Naive B cell (primary cell): ENCODE data around the gene NANOGP8. TPM values are rescaled to one million over a fixed set of nuclear protein-coding genes. Genes with fewer than 3 reads are reported as not detected.
A peak's percentile ranks its signal among the peaks of the same experiment; 100 is the strongest.

Experiments used
- ATAC-seq, 2 donors: fragments of 150-1000 bp; cut with Tn5 transposase; 2 replicates each; pipeline ENCODE4 v1.10.0; 2021; ENCODE audit warnings: low read depth in 2 of 2, mild to moderate bottlenecking in 2 of 2, moderate library complexity in 2 of 2
- DNase-seq: peaks from one replicate; pipeline ENCODE4 v3.0.0; 2022
- H3K27ac Mint-ChIP-seq, 6 donors: one replicate each; pipeline ENCODE4 v1.8.0; 2020 to 2022; ENCODE audit warnings: mild to moderate bottlenecking in 6 of 6, mixed read lengths in 6 of 6, moderate library complexity in 5 of 6, inconsistent platforms in 2 of 6
- H3K27me3 Mint-ChIP-seq, 3 donors: one replicate each; pipeline ENCODE4 v1.8.0; 2021 to 2022; ENCODE audit warnings: mixed read lengths in 3 of 3, mild to moderate bottlenecking in 1 of 3
- H3K36me3 Mint-ChIP-seq, 2 donors: one replicate each; pipeline ENCODE4 v1.8.0; 2020 to 2022; ENCODE audit warnings: mixed read lengths in 2 of 2, inconsistent platforms in 1 of 2, mild to moderate bottlenecking in 1 of 2
- H3K4me1 Mint-ChIP-seq, 3 donors: one replicate each; pipeline ENCODE4 v1.8.0; 2020 to 2022; ENCODE audit warnings: mixed read lengths in 3 of 3, inconsistent platforms in 1 of 3, mild to moderate bottlenecking in 1 of 3, moderate library complexity in 1 of 3
- H3K4me3 Mint-ChIP-seq, 8 donors: one replicate each; pipeline ENCODE4 v1.8.0; 2020 to 2022; ENCODE audit warnings: mild to moderate bottlenecking in 8 of 8, mixed read lengths in 8 of 8, moderate library complexity in 8 of 8, inconsistent platforms in 2 of 8
- H3K9me3 Mint-ChIP-seq, 7 donors: one replicate each; pipeline ENCODE4 v1.8.0; 2020 to 2022; ENCODE audit warnings: mixed read lengths in 7 of 7, mild to moderate bottlenecking in 5 of 7, inconsistent platforms in 2 of 7, moderate library complexity in 1 of 7
- polyA plus RNA-seq, 6 donors: library from polyadenylated mRNA; unstranded; fragments of 300-500 nt; fragmentation: Illumina TruSeq; gene quantifications; one replicate each; pipeline ENCODE4 v1.2.3, GENCODE V29; 2021; ENCODE audit warnings: low read depth in 6 of 6

NANOGP8 gene
- polyA plus RNA-seq, 6 donors from 2014 or later: not detected

- H3K27ac Mint-ChIP-seq: no peak overlapping the region
- no peak for DNase-seq
- no peaks in the 10 kb centered on the region for H3K9me3 Mint-ChIP-seq
- no peaks in the 10 kb centered on the region for H3K36me3 Mint-ChIP-seq
- no peaks in the 10 kb centered on the region for H3K27me3 Mint-ChIP-seq
- peak overlapping the region in 1 of 8 donors; percentile 34 for H3K4me3 Mint-ChIP-seq
- H3K4me1 Mint-ChIP-seq: no peaks in the 10 kb centered on the region
- no peak for ATAC-seq
Measured at GRCh38 chr15:35111861-35112260, 26.8 kb upstream of the NANOGP8 start.

GRCh38 chr15:35108453-35108852 lies 23.4 kb upstream of the NANOGP8 start:
- Mint-ChIP-seq H3K36me3 (no peaks in the 10 kb centered on the region), H3K27ac (no peak overlapping the region), H3K9me3 (no peaks in the 10 kb centered on the region), H3K4me1 (no peaks in the 10 kb centered on the region), H3K4me3 (no peak overlapping the region), H3K27me3 (no peaks in the 10 kb centered on the region)
- DNase-seq (no peak), ATAC-seq (no peak)

- Mint-ChIP-seq H3K4me1 (no peaks in the 10 kb centered on the region), H3K4me3 (no peak overlapping the region), H3K36me3 (no peaks in the 10 kb centered on the region), H3K27ac (no peak overlapping the region), H3K27me3 (no peaks in the 10 kb centered on the region), H3K9me3 (no peaks in the 10 kb centered on the region)
- ATAC-seq (no peak), DNase-seq (no peak)
Measured at GRCh38 chr15:35107561-35107960, 22.5 kb upstream of the NANOGP8 start.

GRCh38 chr15:35107122-35107521 lies 22.0 kb upstream of the NANOGP8 start:
- no peaks in the 10 kb centered on the region for H3K9me3 Mint-ChIP-seq
- ATAC-seq (no peak), DNase-seq (no peak)
- no peaks in the 10 kb centered on the region for H3K36me3 Mint-ChIP-seq
- H3K27ac Mint-ChIP-seq: no peak overlapping the region
- H3K27me3 Mint-ChIP-seq: no peaks in the 10 kb centered on the region
- no peaks in the 10 kb centered on the region for H3K4me1 Mint-ChIP-seq
- H3K4me3 Mint-ChIP-seq: no peak overlapping the region

GRCh38 chr15:35104526-35105147 lies 19.5 kb upstream of the NANOGP8 start:
- ATAC-seq: no peak
- Mint-ChIP-seq H3K4me3 (no peak overlapping the region), H3K36me3 (no peaks in the 10 kb centered on the region), H3K9me3 (no peaks in the 10 kb centered on the region), H3K27me3 (no peaks in the 10 kb centered on the region), H3K27ac (peak overlapping the region in 1 of 6 donors; percentile 56), H3K4me1 (no peaks in the 10 kb centered on the region)
- no peak for DNase-seq

GRCh38 chr15:35102186-35102585 lies 17.1 kb upstream of the NANOGP8 start:
- no peaks in the 10 kb centered on the region for H3K36me3 Mint-ChIP-seq
- H3K27me3 Mint-ChIP-seq: no peaks in the 10 kb centered on the region
- H3K27ac Mint-ChIP-seq: peak overlapping the region in 1 of 6 donors; percentile 18
- H3K4me3 Mint-ChIP-seq: no peak overlapping the region
- no peaks in the 10 kb centered on the region for H3K9me3 Mint-ChIP-seq
- ATAC-seq: no peak
- no peak for DNase-seq
- no peaks in the 10 kb centered on the region for H3K4me1 Mint-ChIP-seq

- Mint-ChIP-seq H3K4me3 (no peak overlapping the region), H3K36me3 (no peaks in the 10 kb centered on the region), H3K27me3 (no peaks in the 10 kb centered on the region), H3K27ac (no peak overlapping the region), H3K9me3 (no peaks in the 10 kb centered on the region), H3K4me1 (no peaks in the 10 kb centered on the region)
- ATAC-seq (no peak), DNase-seq (no peak)
Measured at GRCh38 chr15:35101335-35101734, 16.2 kb upstream of the NANOGP8 start.

- Mint-ChIP-seq H3K36me3 (no peaks in the 10 kb centered on the region), H3K9me3 (no peaks in the 10 kb centered on the region), H3K4me3 (no peak overlapping the region), H3K27me3 (no peaks in the 10 kb centered on the region), H3K27ac (no peak overlapping the region), H3K4me1 (no peaks in the 10 kb centered on the region)
- ATAC-seq: no peak
- no peak for DNase-seq
Measured at GRCh38 chr15:35098737-35099136, 13.6 kb upstream of the NANOGP8 start.

- Mint-ChIP-seq H3K9me3 (peaks cover 0 to 6% (median 0%) of the 10 kb centered on the region in 7 donors), H3K36me3 (peaks cover 0 to 7% of the 10 kb centered on the region in 2 donors), H3K27ac (no peak overlapping the region), H3K4me3 (no peak overlapping the region), H3K27me3 (peaks cover 0 to 6% (median 0%) of the 10 kb centered on the region in 3 donors), H3K4me1 (no peaks in the 10 kb centered on the region)
- DNase-seq (no peak), ATAC-seq (no peak)
Measured at GRCh38 chr15:35095941-35096340, 10.8 kb upstream of the NANOGP8 start.

GRCh38 chr15:35092846-35093245 lies 7.8 kb upstream of the NANOGP8 start:
- H3K4me3 Mint-ChIP-seq: no peak overlapping the region
- DNase-seq: no peak
- H3K4me1 Mint-ChIP-seq: no peaks in the 10 kb centered on the region
- peaks cover 0 to 6% (median 5%) of the 10 kb centered on the region in 3 donors for H3K27me3 Mint-ChIP-seq
- no peak for ATAC-seq
- no peak overlapping the region for H3K27ac Mint-ChIP-seq
- peaks cover 0 to 6% (median 0%) of the 10 kb centered on the region in 7 donors for H3K9me3 Mint-ChIP-seq
- H3K36me3 Mint-ChIP-seq: peaks cover 0 to 7% of the 10 kb centered on the region in 2 donors

- Mint-ChIP-seq H3K27ac (peak overlapping the region in 1 of 6 donors; percentile 49), H3K36me3 (peaks cover 0 to 7% of the 10 kb centered on the region in 2 donors), H3K4me1 (no peaks in the 10 kb centered on the region), H3K27me3 (peaks cover 0 to 6% (median 6%) of the 10 kb centered on the region in 3 donors), H3K4me3 (no peak overlapping the region), H3K9me3 (peaks cover 0 to 6% (median 0%) of the 10 kb centered on the region in 7 donors)
- ATAC-seq (no peak), DNase-seq (no peak)
Measured at GRCh38 chr15:35092311-35092710, 7.2 kb upstream of the NANOGP8 start.

GRCh38 chr15:35090104-35090807 lies 5.2 kb upstream of the NANOGP8 start:
- no peak for ATAC-seq
- no peaks in the 10 kb centered on the region for H3K4me1 Mint-ChIP-seq
- peaks cover 0 to 7% of the 10 kb centered on the region in 2 donors for H3K36me3 Mint-ChIP-seq
- no peak overlapping the region for H3K4me3 Mint-ChIP-seq
- H3K27me3 Mint-ChIP-seq: peaks cover 0 to 11% (median 6%) of the 10 kb centered on the region in 3 donors
- no peak overlapping the region for H3K27ac Mint-ChIP-seq
- no peak for DNase-seq
- peaks cover 0 to 6% (median 0%) of the 10 kb centered on the region in 7 donors for H3K9me3 Mint-ChIP-seq

GRCh38 chr15:35089551-35089950 lies 4.5 kb upstream of the NANOGP8 start:
- H3K4me3 Mint-ChIP-seq: no peak overlapping the region
- no peak for ATAC-seq
- peaks cover 0 to 11% (median 6%) of the 10 kb centered on the region in 3 donors for H3K27me3 Mint-ChIP-seq
- no peak for DNase-seq
- peaks cover 0 to 7% of the 10 kb centered on the region in 2 donors for H3K36me3 Mint-ChIP-seq
- peaks cover 0 to 6% (median 0%) of the 10 kb centered on the region in 7 donors for H3K9me3 Mint-ChIP-seq
- no peak overlapping the region for H3K27ac Mint-ChIP-seq
- H3K4me1 Mint-ChIP-seq: no peaks in the 10 kb centered on the region

GRCh38 chr15:35088329-35088728 lies 3.2 kb upstream of the NANOGP8 start:
- DNase-seq (no peak), ATAC-seq (no peak)
- H3K27ac Mint-ChIP-seq: peak overlapping the region in 1 of 6 donors; percentile 24
- no peak overlapping the region for H3K4me3 Mint-ChIP-seq
- H3K36me3 Mint-ChIP-seq: peaks cover 0 to 7% of the 10 kb centered on the region in 2 donors
- H3K27me3 Mint-ChIP-seq: peaks cover 0 to 11% (median 6%) of the 10 kb centered on the region in 3 donors
- H3K4me1 Mint-ChIP-seq: no peaks in the 10 kb centered on the region
- H3K9me3 Mint-ChIP-seq: peaks cover 0 to 6% (median 0%) of the 10 kb centered on the region in 7 donors
